ENCODE data around the gene TRMO.

DNA sequence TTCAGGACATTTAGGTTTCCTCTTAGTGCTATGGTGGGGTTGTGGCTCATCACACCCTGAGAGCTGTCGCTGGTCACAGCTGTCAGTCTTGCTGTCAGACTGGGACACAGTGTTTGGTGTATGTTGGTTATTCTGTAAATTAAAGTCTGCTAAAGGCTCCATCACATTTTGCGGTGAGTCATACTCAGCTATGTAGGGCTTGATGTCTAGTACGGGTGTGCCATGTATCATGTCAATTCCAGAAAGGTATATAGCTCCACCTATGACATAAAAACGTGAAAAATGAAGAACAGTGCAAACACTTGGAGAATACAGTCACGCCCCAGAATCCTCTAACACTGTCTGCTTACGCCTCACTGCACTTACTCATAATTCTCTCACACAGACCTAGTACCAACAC is 11.9 kb downstream of the TRMO start:
- no peak for TF ChIP-seq CTCF (IDR thresholded peaks at IDR 0.05; ENCODE audit: insufficient read depth, low read depth, low read length)
- no peak for TF ChIP-seq EZH2 (IDR thresholded peaks at IDR 0.05; ENCODE audit: insufficient read depth, low read length)

Measured in astrocyte (in vitro differentiated cells and primary cell).